GM10266 (cell line): Measurements from ENCODE around the gene TNNI2.

ENCODE experiments used
- DNase-seq: peaks from one replicate; pipeline ENCODE4 v3.0.0; 2012; ENCODE audit errors: extremely low spot score
- TF ChIP-seq, protein P1 (sequence below): IDR thresholded peaks from 2 replicates; pipeline ENCODE4 v1.5.1; 2012; ENCODE audit warnings: mild to moderate bottlenecking, low read depth; ENCODE audit not compliant: control insufficient read depth, insufficient read depth; ENCODE audit errors: missing control alignments

Gene TNNI2

DNA sequence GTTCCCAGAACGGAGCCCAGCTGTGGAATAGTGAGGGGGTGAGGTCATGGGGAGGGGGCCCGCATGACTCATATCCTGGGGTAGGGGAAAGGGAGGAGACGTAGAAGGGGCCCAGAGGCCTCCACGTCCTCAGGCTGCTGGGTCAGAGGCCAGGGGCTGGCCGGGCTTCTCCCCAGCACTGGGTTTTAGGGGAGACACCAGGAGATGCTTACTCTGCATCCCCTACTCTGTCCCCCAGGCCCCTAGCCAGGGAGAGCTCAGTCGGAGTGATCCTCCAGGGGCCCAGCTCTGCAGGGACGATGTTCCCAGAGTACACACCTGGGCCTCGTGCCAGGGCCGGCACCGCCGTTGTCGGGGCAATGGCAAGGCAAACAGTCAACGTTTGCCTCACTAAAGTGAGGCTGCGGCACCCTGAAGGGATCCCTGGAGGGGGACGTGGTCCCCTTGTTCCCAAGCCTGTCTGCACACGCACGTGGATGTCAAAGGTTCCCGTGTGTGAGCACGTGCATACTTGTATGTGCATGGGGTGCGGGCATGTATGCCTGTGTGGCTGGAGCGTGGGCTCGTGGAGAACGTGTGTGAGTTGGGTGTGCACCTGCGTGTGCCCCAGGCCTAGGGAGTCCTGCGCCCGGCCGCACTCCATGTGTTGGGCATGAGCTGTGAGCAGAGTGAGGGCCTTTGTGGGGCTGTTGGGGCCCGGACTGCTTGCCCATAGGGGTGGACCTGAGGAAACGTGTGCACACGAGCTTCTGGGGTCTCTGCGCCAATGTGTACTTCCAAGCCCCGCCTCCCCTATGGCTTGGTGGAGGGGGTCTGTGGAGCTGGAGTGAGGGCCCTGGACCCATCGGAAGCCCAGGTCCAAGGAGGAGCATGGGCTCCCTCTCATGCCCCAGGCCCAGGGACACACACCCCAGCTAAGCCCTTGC lies 38.7 kb downstream of the TNNI2 start:
- DNase-seq = no peak
- TF ChIP-seq, protein P1, sequence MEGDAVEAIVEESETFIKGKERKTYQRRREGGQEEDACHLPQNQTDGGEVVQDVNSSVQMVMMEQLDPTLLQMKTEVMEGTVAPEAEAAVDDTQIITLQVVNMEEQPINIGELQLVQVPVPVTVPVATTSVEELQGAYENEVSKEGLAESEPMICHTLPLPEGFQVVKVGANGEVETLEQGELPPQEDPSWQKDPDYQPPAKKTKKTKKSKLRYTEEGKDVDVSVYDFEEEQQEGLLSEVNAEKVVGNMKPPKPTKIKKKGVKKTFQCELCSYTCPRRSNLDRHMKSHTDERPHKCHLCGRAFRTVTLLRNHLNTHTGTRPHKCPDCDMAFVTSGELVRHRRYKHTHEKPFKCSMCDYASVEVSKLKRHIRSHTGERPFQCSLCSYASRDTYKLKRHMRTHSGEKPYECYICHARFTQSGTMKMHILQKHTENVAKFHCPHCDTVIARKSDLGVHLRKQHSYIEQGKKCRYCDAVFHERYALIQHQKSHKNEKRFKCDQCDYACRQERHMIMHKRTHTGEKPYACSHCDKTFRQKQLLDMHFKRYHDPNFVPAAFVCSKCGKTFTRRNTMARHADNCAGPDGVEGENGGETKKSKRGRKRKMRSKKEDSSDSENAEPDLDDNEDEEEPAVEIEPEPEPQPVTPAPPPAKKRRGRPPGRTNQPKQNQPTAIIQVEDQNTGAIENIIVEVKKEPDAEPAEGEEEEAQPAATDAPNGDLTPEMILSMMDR = no peak

DNA sequence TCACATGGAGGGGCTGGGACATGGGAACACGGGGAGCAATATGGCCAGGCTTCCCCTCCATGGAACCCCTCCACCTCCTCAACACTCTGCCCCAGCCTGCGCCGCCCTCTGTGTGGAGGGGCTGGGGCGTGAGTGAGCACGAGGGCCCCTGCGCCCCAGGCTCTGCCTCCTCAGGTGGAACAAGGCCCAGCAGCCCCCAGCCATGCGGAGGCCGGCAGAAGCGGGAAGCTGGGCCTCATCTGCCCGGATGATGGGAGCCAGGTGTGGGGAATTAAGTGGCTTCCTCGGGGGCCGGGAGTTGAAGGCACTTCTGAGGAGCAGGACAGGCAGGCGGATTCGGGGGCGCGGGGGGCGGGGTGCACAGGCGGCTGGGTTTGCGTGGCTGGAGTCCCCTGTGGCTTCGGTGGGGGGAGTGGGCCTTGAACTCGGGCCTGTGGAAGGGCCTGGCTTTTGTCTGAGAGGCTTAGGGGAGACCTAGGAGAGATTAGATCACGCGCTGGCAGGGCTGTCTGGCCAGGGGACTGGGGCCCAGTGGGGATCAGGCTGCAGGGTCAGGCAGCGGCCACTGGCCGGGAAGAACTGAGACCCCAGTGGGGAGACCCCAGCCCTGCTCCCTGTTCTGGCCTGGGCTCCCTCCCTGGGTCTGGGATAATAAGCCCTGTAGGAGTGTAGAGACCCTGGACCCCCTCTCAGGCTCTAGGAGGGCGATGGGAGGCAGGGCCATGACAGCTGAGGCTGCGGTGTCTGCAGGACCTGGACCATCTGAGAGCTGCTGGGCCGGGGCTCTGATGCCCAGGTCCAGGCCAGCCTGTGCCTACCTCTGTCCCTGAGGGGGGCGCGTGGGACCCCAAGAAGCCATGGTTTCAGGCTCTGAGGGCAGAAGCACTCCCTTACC lies 39.6 kb downstream of the TNNI2 start:
- no peak for DNase-seq

DNA sequence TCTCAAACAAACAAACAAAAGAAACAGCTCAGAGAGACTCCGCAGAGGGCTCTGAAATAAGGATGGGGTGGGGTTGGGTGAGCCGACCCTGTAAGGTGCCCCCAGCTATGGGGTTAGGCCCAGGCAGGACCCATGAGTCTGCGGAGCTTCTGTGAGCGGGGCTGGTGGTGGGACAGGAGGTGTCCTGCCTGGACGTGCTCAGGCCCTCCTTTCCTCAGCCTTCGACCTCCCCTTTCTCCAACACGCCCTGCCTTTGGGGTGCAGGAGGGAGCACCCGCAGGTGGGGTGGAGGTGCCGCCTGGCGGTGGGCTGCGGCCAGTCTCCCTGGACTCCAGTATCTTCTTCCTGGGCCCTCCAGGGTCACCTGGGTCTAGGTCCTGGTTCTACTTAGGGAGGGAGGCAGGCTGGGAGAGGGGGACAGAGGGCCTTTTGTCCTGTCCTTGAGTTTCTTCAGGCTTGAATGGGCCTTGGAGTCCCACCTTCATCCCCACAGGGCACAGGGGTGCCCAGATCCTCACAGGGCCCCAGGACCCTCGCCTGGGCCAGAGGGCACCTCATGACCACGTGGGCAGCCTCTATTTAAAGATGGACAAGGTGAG lies 40.7 kb downstream of the TNNI2 start:
- no peak for DNase-seq
- TF ChIP-seq, protein P1 = no peak

More for the DNA sequence above, 39.6 kb downstream of the TNNI2 start:
- TF ChIP-seq, protein P1 = no peak

DNA sequence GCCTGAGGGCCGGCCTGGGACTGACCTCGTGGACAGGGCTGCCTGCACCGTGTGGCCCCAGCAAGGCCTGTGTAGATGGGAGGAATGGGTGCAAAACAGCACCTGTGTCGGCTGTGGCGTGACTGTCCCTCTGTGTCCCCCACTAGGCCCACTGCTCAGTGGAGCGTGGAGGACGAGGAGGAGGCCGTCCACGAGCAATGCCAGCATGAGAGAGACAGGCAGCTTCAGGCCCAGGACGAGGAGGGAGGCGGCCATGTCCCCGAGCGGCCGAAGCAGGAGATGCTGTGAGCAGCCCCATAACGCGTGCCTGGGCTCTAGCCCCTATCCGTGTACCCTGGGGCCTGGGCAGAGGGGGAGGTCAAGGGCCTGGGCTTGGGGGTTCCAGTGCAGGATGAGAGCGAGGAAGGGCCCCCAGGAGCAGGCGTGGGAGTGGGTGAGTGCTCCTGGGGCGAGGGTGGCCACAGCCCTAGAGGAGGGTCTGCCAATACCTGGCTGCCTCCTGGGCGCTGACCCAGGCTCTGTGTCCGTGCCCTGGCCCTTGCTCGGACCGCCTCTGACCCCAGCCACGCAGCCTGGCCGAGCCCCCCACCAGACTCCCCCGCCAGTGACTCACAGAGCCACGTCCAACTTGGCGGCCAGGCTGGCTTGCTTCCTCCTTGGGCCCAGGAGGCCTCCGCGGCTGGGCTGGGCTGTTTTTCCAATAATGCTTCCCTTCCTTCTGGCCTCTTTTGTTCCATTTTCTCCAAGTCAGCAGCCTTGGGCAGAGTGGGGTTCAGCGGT lies 41.4 kb downstream of the TNNI2 start:
- TF ChIP-seq, protein P1 = no peak
- no peak for DNase-seq

DNA sequence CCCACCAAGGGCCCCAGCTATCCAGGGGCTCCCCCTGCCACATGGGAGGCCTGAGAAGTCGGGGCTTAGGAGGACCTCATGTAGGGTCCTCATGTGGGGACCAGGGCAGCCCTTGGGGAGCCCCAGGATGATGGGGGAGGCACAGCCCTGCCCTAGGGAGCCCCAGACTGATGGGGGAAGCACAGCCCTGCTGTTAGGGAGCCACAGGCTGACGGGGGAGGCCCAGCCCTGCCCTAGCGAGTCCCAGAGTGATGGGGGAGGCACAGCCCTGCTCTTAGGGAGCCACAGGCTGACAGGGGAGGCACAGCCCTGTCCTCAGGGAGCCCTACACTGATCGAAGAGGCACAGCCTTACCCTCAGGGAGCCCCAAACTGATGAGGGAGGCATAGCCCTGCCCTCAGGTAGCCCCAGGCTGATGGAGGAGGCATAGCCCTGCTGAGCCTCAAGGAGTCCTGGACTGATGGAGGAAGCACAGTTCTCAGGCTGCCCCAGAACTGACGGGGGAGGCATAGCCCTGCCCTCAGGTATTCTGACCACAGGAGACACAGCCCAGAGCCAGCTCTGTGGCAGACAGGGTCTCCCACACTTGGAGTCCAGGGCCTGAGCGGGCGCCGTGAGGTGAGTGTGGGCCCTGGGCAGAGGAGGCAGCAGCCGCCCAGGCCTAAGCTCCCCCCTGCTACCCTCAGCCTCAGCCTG lies 42.1 kb downstream of the TNNI2 start:
- TF ChIP-seq, protein P1 = no peak
- DNase-seq = no peak
